PC-3 (cell line): ENCODE measurements around the gene APOL6.

Experiments
- CTCF ChIP-seq: fragments of 300-600 bp; sonication (generic); conservative IDR thresholded peaks from 2 replicates; pipeline ENCODE4 v1.5.1; 2017; ENCODE audit warnings: antibody characterized with exemption, low read depth, mild to moderate bottlenecking, low read length
- EZH2phosphoT487 ChIP-seq: fragments of 300-600 bp; sonication (generic); IDR thresholded peaks from 2 replicates; pipeline ENCODE4 v1.6.1; 2018; ENCODE audit warnings: mild to moderate bottlenecking, antibody characterized with exemption, low read length, borderline replicate concordance

- TF ChIP-seq CTCF (no peak), EZH2phosphoT487 (no peak)
Measured at GRCh38 chr22:35620624-35621251, 27.5 kb upstream of the APOL6 start.
